Measurements from ENCODE around the gene PTGER2. TPM values are rescaled to one million over a fixed set of nuclear protein-coding genes. Genes with fewer than 3 reads are reported as not detected.

PTGER2 gene
- total RNA-seq, 4 donors from 2014 or later, result 2.1 to 14.4 (median 4.0) TPM

GRCh38 chr14:52351233-52352060 is 37.3 kb downstream of the PTGER2 start:
- Histone ChIP-seq H3K9me3 (no peaks in the 10 kb centered on the region), H3K27me3 (no peaks in the 10 kb centered on the region), H3K36me3 (no peaks in the 10 kb centered on the region), H3K27ac (peak overlapping the region in 3 of 4 donors; percentile 8 to 79 (median 55)), H3K4me1 (peaks cover 0 to 26% (median 6%) of the 10 kb centered on the region in 4 donors), H3K4me3 (no peak overlapping the region)
- 36 to 39% methylated on average over 7 of the region's 7 CpGs for WGBS, 2 donors
- TF ChIP-seq EP300 (IDR thresholded peaks at IDR 0.05), result peak in 1 of 2 donors; percentile 18
- TF ChIP-seq POLR2A (IDR thresholded peaks at IDR 0.05), result no peak
- TF ChIP-seq CTCF (IDR thresholded peaks at IDR 0.05), result no peak
- DNase-seq (ENCODE audit: low spot score in 2 of 2), result no peak

- DNase-seq (ENCODE audit: low spot score in 2 of 2), result no peak
- H3K27me3 ChIP-seq, result no peaks in the 10 kb centered on the region
- H3K9me3 ChIP-seq, result no peaks in the 10 kb centered on the region
- peaks cover 0 to 26% (median 6%) of the 10 kb centered on the region in 4 donors for H3K4me1 ChIP-seq
- no peaks in the 10 kb centered on the region for H3K36me3 ChIP-seq
- peak overlapping the region in 2 of 4 donors; percentile 21 to 79 for H3K27ac ChIP-seq
- 34 to 37% methylated on average over 3 of the region's 3 CpGs for whole genome bisulfite sequencing, 2 donors
- H3K4me3 ChIP-seq, result no peak overlapping the region
- no peak for TF ChIP-seq EP300 (IDR thresholded peaks at IDR 0.05)
- no peak for TF ChIP-seq CTCF (IDR thresholded peaks at IDR 0.05)
- TF ChIP-seq POLR2A (IDR thresholded peaks at IDR 0.05), result no peak
These were observed 38.0 kb downstream of the PTGER2 start for GRCh38 chr14:52352061-52352491.

- Histone ChIP-seq H3K27me3 (no peaks in the 10 kb centered on the region), H3K4me3 (no peak overlapping the region), H3K9me3 (no peaks in the 10 kb centered on the region), H3K36me3 (no peaks in the 10 kb centered on the region), H3K27ac (peak overlapping the region in 2 of 4 donors; percentile 21 to 79), H3K4me1 (peaks cover 0 to 26% (median 6%) of the 10 kb centered on the region in 4 donors)
- TF ChIP-seq EP300 (IDR thresholded peaks at IDR 0.05) (no peak), POLR2A (IDR thresholded peaks at IDR 0.05) (no peak), CTCF (IDR thresholded peaks at IDR 0.05) (no peak)
- WGBS, 2 donors, result 42 to 46% methylated on average over 4 of the region's 4 CpGs
- DNase-seq (ENCODE audit: low spot score in 2 of 2), result no peak
These were observed 38.5 kb downstream of the PTGER2 start for GRCh38 chr14:52352569-52352968.

- H3K4me1 ChIP-seq, result peaks cover 0 to 26% (median 6%) of the 10 kb centered on the region in 4 donors
- no peak overlapping the region for H3K27ac ChIP-seq
- no peak for DNase-seq (ENCODE audit: low spot score in 2 of 2)
These were observed 40.1 kb downstream of the PTGER2 start for GRCh38 chr14:52354242-52354641.

More at GRCh38 chr14:52354242-52354641, 40.1 kb downstream of the PTGER2 start:
- no peaks in the 10 kb centered on the region for H3K36me3 ChIP-seq
- no peak for TF ChIP-seq CTCF (IDR thresholded peaks at IDR 0.05)
- TF ChIP-seq POLR2A (IDR thresholded peaks at IDR 0.05), result no peak
- no peak for TF ChIP-seq EP300 (IDR thresholded peaks at IDR 0.05)
- no peaks in the 10 kb centered on the region for H3K27me3 ChIP-seq
- H3K4me3 ChIP-seq, result no peak overlapping the region
- H3K9me3 ChIP-seq, result no peaks in the 10 kb centered on the region

All from tibial nerve (tissue), 4 donors.